H1 (cell line): ENCODE measurements around the gene VPS37C. TPM values are rescaled to one million over a fixed set of nuclear protein-coding genes. Genes with fewer than 3 reads are reported as not detected.

Experiments used
- CTCF ChIA-PET: fragments of 300-600 bp; sonication (Branson Sonifier 250); formaldehyde crosslinking; loops from one replicate; lab custom pipeline; 2021; ENCODE audit not compliant: partially characterized antibody; lab: Charles Lee
- POLR2A ChIA-PET: fragments of 300-600 bp; sonication (Branson Sonifier 250); formaldehyde crosslinking; loops from one replicate; lab custom pipeline; 2021; ENCODE audit warnings: inconsistent platforms; ENCODE audit not compliant: partially characterized antibody; lab: Charles Lee
- DNase-seq, 2 experiments: peaks; one replicate each; pipeline versions ENCODE4 v3.0.0 to v3.0.0-alpha.2; 2010 to 2022; ENCODE audit warnings: low spot score in 2 of 2, low read depth in 1 of 2, mixed read lengths in 1 of 2
- FAIRE-seq: peaks from 2 replicates; lab custom pipeline; 2011; peaks lifted over from hg19 to GRCh38; lab: Jason Lieb, UNC
- H2AFZ ChIP-seq: 2 replicates; pipeline ENCODE4 v1.8.1; 2012; ENCODE audit warnings: low read length, inconsistent platforms
- H2AK5ac ChIP-seq: 2 replicates; pipeline ENCODE4 v1.6.1; 2013; ENCODE audit warnings: low read depth, low read length
- H2BK120ac ChIP-seq: replicated peaks from 2 replicates; pipeline ENCODE3; 2013; ENCODE audit warnings: low read depth, low read length, inconsistent platforms
- H2BK12ac ChIP-seq: 2 replicates; pipeline ENCODE4 v1.6.1; 2013; ENCODE audit warnings: low read depth, low read length
- H2BK15ac ChIP-seq: 2 replicates; pipeline ENCODE4 v1.6.1; 2013; ENCODE audit warnings: low read length
- H2BK20ac ChIP-seq: 2 replicates; pipeline ENCODE4 v1.6.1; 2013; ENCODE audit warnings: low read length
- H2BK5ac ChIP-seq: 2 replicates; pipeline ENCODE4 v1.6.1; 2013; ENCODE audit warnings: low read depth, low read length
- H3K14ac ChIP-seq: 2 replicates; pipeline ENCODE4 v1.6.1; 2013; ENCODE audit warnings: inconsistent platforms; ENCODE audit not compliant: insufficient read length
- H3K18ac ChIP-seq: 2 replicates; pipeline ENCODE4 v1.6.1; 2013; ENCODE audit warnings: low read length; ENCODE audit errors: extremely low read depth
- H3K23ac ChIP-seq: 2 replicates; pipeline ENCODE4 v1.6.1; 2013; ENCODE audit warnings: inconsistent platforms; ENCODE audit not compliant: insufficient read length
- H3K23me2 ChIP-seq: 2 replicates; pipeline ENCODE4 v1.6.1; 2013; ENCODE audit warnings: low read depth, low read length
- H3K27ac ChIP-seq: 2 replicates; pipeline ENCODE4 v1.6.1; 2011; ENCODE audit warnings: low read depth, low read length, inconsistent platforms
- H3K27me3 ChIP-seq, 4 experiments: replicated peaks in 1 of 4; 1 replicate in 1 of 4; 2 replicates in 3 of 4; pipeline versions ENCODE4 v1.6.1 to v1.8.1; 2011 to 2013; ENCODE audit warnings: low read length in 3 of 4, mild to moderate bottlenecking in 3 of 4, inconsistent platforms in 2 of 4, mixed read lengths in 2 of 4, moderate library complexity in 1 of 4; ENCODE audit not compliant: control insufficient read depth in 3 of 4, insufficient read depth in 3 of 4; ENCODE audit errors: extremely low read depth in 1 of 4
- H3K36me3 ChIP-seq, 4 experiments: 2 replicates each; pipeline versions ENCODE4 v1.6.1 to v1.8.1; 2011 to 2013; ENCODE audit warnings: mild to moderate bottlenecking in 4 of 4, low read length in 3 of 4, moderate library complexity in 2 of 4, control low read depth in 1 of 4, inconsistent platforms in 1 of 4; ENCODE audit not compliant: insufficient read depth in 4 of 4, control insufficient read depth in 2 of 4
- H3K4ac ChIP-seq: replicated peaks from 2 replicates; pipeline ENCODE3; 2013; ENCODE audit warnings: low read length, low read depth, mixed read lengths, inconsistent platforms; ENCODE audit not compliant: insufficient read length
- H3K4me1 ChIP-seq, 4 experiments: replicated peaks in 1 of 4; 1 replicate in 1 of 4; 2 replicates in 3 of 4; pipeline versions ENCODE4 v1.6.1 to v1.8.1; 2011 to 2013; ENCODE audit warnings: low read length in 3 of 4, inconsistent platforms in 2 of 4, mixed read lengths in 1 of 4; ENCODE audit not compliant: insufficient read depth in 4 of 4, control insufficient read depth in 3 of 4
- H3K4me2 ChIP-seq, 2 experiments: 2 replicates each; pipeline versions ENCODE4 v1.6.1 to v1.8.1; 2011 to 2013; ENCODE audit warnings: low read depth in 2 of 2, low read length in 2 of 2, control low read depth in 1 of 2, inconsistent platforms in 1 of 2, mild to moderate bottlenecking in 1 of 2; ENCODE audit not compliant: insufficient read depth in 1 of 2
- H3K4me3 ChIP-seq, 4 experiments: fragments of 200-600, 300-600 bp in 1 of 4; sonication (generic), shearing (Covaris generic), sonication (Bioruptor Twin) in 1 of 4; 2 replicates each; pipeline versions ENCODE4 v1.5.1 to v1.8.1; 2011 to 2016; ENCODE audit warnings: low read length in 4 of 4, low read depth in 3 of 4, control low read depth in 2 of 4, inconsistent platforms in 2 of 4, mild to moderate bottlenecking in 2 of 4, mixed read lengths in 1 of 4, moderate library complexity in 1 of 4; ENCODE audit not compliant: insufficient read depth in 2 of 4; ENCODE audit errors: extremely low read depth in 1 of 4
- H3K56ac ChIP-seq: replicated peaks from 2 replicates; pipeline ENCODE3; 2013; ENCODE audit warnings: low read depth, mild to moderate bottlenecking, mixed read lengths, low read length, inconsistent platforms; ENCODE audit not compliant: insufficient read length
- H3K79me1 ChIP-seq: 2 replicates; pipeline ENCODE4 v1.6.1; 2013; ENCODE audit warnings: low read depth, low read length, control low read depth
- H3K79me2 ChIP-seq, 2 experiments: 2 replicates each; pipeline versions ENCODE4 v1.6.1 to v1.8.1; 2012 to 2013; ENCODE audit warnings: low read length in 2 of 2, mild to moderate bottlenecking in 2 of 2, inconsistent platforms in 1 of 2; ENCODE audit not compliant: insufficient read depth in 2 of 2, control insufficient read depth in 1 of 2
- H3K9ac ChIP-seq, 4 experiments: replicated peaks in 1 of 4; 1 replicate in 1 of 4; 2 replicates in 3 of 4; pipeline versions ENCODE4 v1.6.1 to v1.8.1; 2011 to 2013; ENCODE audit warnings: low read depth in 3 of 4, low read length in 3 of 4, control low read depth in 2 of 4, mild to moderate bottlenecking in 2 of 4, moderate library complexity in 2 of 4, inconsistent platforms in 1 of 4; ENCODE audit errors: extremely low read depth in 1 of 4
- H3K9me3 ChIP-seq, 2 experiments: 2 replicates each; pipeline versions ENCODE4 v1.6.1 to v1.8.1; 2012 to 2013; ENCODE audit warnings: mild to moderate bottlenecking in 2 of 2, moderate library complexity in 2 of 2, control low read depth in 1 of 2, inconsistent platforms in 1 of 2, low read depth in 1 of 2, low read length in 1 of 2, mixed read lengths in 1 of 2; ENCODE audit not compliant: insufficient read depth in 2 of 2
- H4K20me1 ChIP-seq, 2 experiments: replicated peaks in 1 of 2; 2 replicates each; pipeline versions ENCODE3 to v1.8.1; 2011 to 2013; ENCODE audit warnings: inconsistent platforms in 2 of 2, low read length in 2 of 2, mild to moderate bottlenecking in 1 of 2; ENCODE audit not compliant: insufficient read depth in 2 of 2, control insufficient read depth in 1 of 2
- H4K5ac ChIP-seq: 2 replicates; pipeline ENCODE4 v1.6.1; 2013; ENCODE audit warnings: low read length, low read depth, mixed read lengths, inconsistent platforms; ENCODE audit not compliant: insufficient read length
- H4K8ac ChIP-seq: 2 replicates; pipeline ENCODE4 v1.8.0; 2013; ENCODE audit warnings: mild to moderate bottlenecking, moderate library complexity, low read length, inconsistent platforms; ENCODE audit not compliant: insufficient read depth; ENCODE audit errors: extremely low read depth
- H4K91ac ChIP-seq: replicated peaks from 2 replicates; pipeline ENCODE3; 2013; ENCODE audit warnings: low read length, mixed read lengths, inconsistent platforms; ENCODE audit not compliant: insufficient read length
- BACH1 ChIP-seq: IDR thresholded peaks from 2 replicates; pipeline ENCODE4 v1.6.1; 2012; ENCODE audit warnings: low read length, improper control_type of control experiment
- NRF1 ChIP-seq: IDR thresholded peaks from 2 replicates; pipeline ENCODE4 v1.6.1; 2011; ENCODE audit warnings: mild to moderate bottlenecking, low read depth, low read length, improper control_type of control experiment
- WGBS, 2 experiments: shearing (Covaris generic) in 1 of 2; methylation state at CpG; one replicate each; pipeline versions ENCODE4 v1.1.6 to v1.1.7; 2013 to 2015; ENCODE audit warnings: low lambda C conversion rate in 2 of 2, mixed read lengths in 2 of 2, inconsistent platforms in 1 of 2, low coverage in 1 of 2, missing lambda C conversion rate in 1 of 2; ENCODE audit not compliant: insufficient replicate concordance in 2 of 2, insufficient coverage in 1 of 2, insufficient read length in 1 of 2; ENCODE audit errors: extremely low coverage in 1 of 2, missing lambda C conversion rate in 1 of 2; 5-methylcytosine and 5-hydroxymethylcytosine counted together
- polyA plus RNA-seq, 7 experiments: library from polyadenylated mRNA; depleted of rRNA in 3 of 7; stranded (reverse) in 5 of 7; unstranded in 2 of 7; fragments of >200 nt in 5 of 7; fragments of 200-250 nt in 2 of 7; gene quantifications; 1 replicate in 5 of 7; 2 replicates in 1 of 7; 4 replicates in 1 of 7; pipeline versions ENCODE4 v1.2.1 to v1.2.3, GENCODE V29; 2011 to 2013; ENCODE audit warnings: missing spikeins in 2 of 7, mixed read lengths in 2 of 7
- total RNA-seq: library from RNA; stranded (reverse); fragmentation: NEBNext Ultra II Directional; extraction: Animal tissue kit (Norgen Biotek cat#: 25700); gene quantifications from 2 replicates; pipeline ENCODE4 v1.2.1, GENCODE V29; 2021

Gene VPS37C
- total and polyA plus RNA-seq, 2 of the 8 experiments (the other 6 are each of a cell fraction or from before 2014, with no cell fraction given) = 12.9 to 21.0 TPM

GRCh38 chr11:61104963-61105362 lies 56.3 kb downstream of the VPS37C start:
- Histone ChIP-seq H2BK20ac (no peak overlapping the region), H3K9ac (no peak overlapping the region), H2BK12ac (no peak overlapping the region), H4K91ac (no peak overlapping the region), H3K27me3 (no peaks in the 10 kb centered on the region), H3K36me3 (no peaks in the 10 kb centered on the region; a peak in 1 of 8 replicates), H3K4ac (no peak overlapping the region), H3K4me1 (no peaks in the 10 kb centered on the region), H3K23me2 (no peaks in the 10 kb centered on the region; the same call in 1 of the 2 replicates), H3K18ac (no peak overlapping the region), H2AFZ (no peak overlapping the region), H2BK15ac (no peak overlapping the region), H3K23ac (no peak overlapping the region), H2BK5ac (no peak overlapping the region), H3K79me2 (no peaks in the 10 kb centered on the region), H4K5ac (no peak overlapping the region), H4K8ac (no peak overlapping the region), H2AK5ac (no peak overlapping the region), H3K4me3 (no peak overlapping the region), H3K9me3 (peaks cover 0 to 3% of the 10 kb centered on the region in 2 experiments; a peak in 1 of 4 replicates), H3K56ac (no peak overlapping the region), H2BK120ac (no peak overlapping the region), H4K20me1 (no peaks in the 10 kb centered on the region), H3K27ac (no peak overlapping the region), H3K79me1 (no peaks in the 10 kb centered on the region), H3K14ac (no peak overlapping the region), H3K4me2 (no peak overlapping the region)
- POLR2A ChIA-PET = no interaction called here
- 96% methylated on average over 7 of the region's 7 CpGs; no CpG with 5 or more reads in 1 of the 2 experiments for WGBS, 2 experiments
- no peak for FAIRE-seq
- DNase-seq = no peak
- TF ChIP-seq BACH1 (no peak), NRF1 (no peak)
- CTCF ChIA-PET = no interaction called here
